K562 (cell line): ENCODE results near the gene WASF1. TPM values are rescaled to one million over a fixed set of nuclear protein-coding genes. Genes with fewer than 3 reads are reported as not detected.

Experiments
- CXXC5 ChIP-seq: fragments of 250-450 bp; sonication (Bioruptor Pico); IDR thresholded peaks from 2 replicates; pipeline ENCODE4 v1.8.0; 2022; ENCODE audit warnings: inconsistent platforms, mild to moderate bottlenecking, moderate library complexity
- DMBX1 ChIP-seq: fragments of 250-450 bp; sonication (Bioruptor Pico); IDR thresholded peaks from 2 replicates; pipeline ENCODE4 v1.8.0; 2022; ENCODE audit warnings: inconsistent platforms, mild to moderate bottlenecking, moderate library complexity, borderline replicate concordance
- HDAC2 ChIP-seq: fragments of 450-650 bp; IDR thresholded peaks from 2 replicates; pipeline ENCODE4 v1.6.1; 2016; ENCODE audit warnings: mild to moderate bottlenecking
- NCOR1 ChIP-seq: fragments of 450-650 bp; IDR thresholded peaks from 2 replicates; pipeline ENCODE4 v1.6.1; 2016; ENCODE audit warnings: mild to moderate bottlenecking, moderate library complexity
- SIN3A ChIP-seq, 2 experiments: fragments of 150-350 bp in 1 of 2; IDR thresholded peaks; 2 replicates each; pipeline ENCODE4 v1.6.1; 2011 to 2016; ENCODE audit warnings: borderline replicate concordance in 2 of 2, low read depth in 2 of 2, low read length in 2 of 2, mild to moderate bottlenecking in 2 of 2, moderate library complexity in 2 of 2; ENCODE audit not compliant: control insufficient read depth in 1 of 2
- SP1 ChIP-seq: sonication (generic); formaldehyde crosslinking; IDR thresholded peaks from 2 replicates; pipeline ENCODE4 v1.8.1; 2022; ENCODE audit warnings: mild to moderate bottlenecking, missing genetic modification reagents
- YY1 ChIP-seq, 3 experiments: IDR thresholded peaks; 2 replicates each; pipeline ENCODE4 v1.6.1; 2011; ENCODE audit warnings: low read length in 2 of 3, mild to moderate bottlenecking in 2 of 3, moderate library complexity in 2 of 3, borderline replicate concordance in 1 of 3, control low read depth in 1 of 3, low read depth in 1 of 3; ENCODE audit not compliant: insufficient read depth in 3 of 3, insufficient replicate concordance in 2 of 3, control insufficient read depth in 1 of 3, insufficient read length in 1 of 3; ENCODE audit errors: extremely low read depth in 1 of 3
- ZNF395 ChIP-seq: fragments of 200-800 bp; sonication (Bioruptor generic); IDR thresholded peaks from 2 replicates; pipeline ENCODE4 v1.6.1; 2017; ENCODE audit warnings: missing genetic modification characterization, missing compliant biosample characterization
- polyA plus RNA-seq, 8 experiments: library from polyadenylated mRNA; depleted of rRNA in 4 of 8; stranded (reverse) in 5 of 8; unstranded in 3 of 8; fragments of >200 nt; fragmentation: Nextera tagmentation in 2 of 8; fragmentation: Illumina TruSeq in 1 of 8; extraction: Ambion mirVana in 2 of 8; extraction: Trizol in 1 of 8; gene quantifications; 2 replicates each; pipeline versions ENCODE4 v1.2.1 to v1.2.3, GENCODE V29; 2011 to 2014; ENCODE audit warnings: inconsistent platforms in 1 of 8, missing spikeins in 1 of 8
- total RNA-seq, 7 experiments: library from RNA; depleted of rRNA in 6 of 7; stranded (reverse); fragments of >200 nt in 6 of 7; fragmentation: Illumina TruSeq in 2 of 7; extraction: Trizol in 2 of 7; gene quantifications; 2 replicates each; pipeline versions ENCODE4 v1.2.1 to v1.2.3, GENCODE V29; 2011 to 2021; ENCODE audit warnings: low replicate concordance in 1 of 7
- TF ChIP-seq, protein P1 (sequence below), 2 experiments: fragments of 450-650 bp in 1 of 2; sonication (generic) in 1 of 2; formaldehyde crosslinking; conservative IDR thresholded peaks; 2 replicates each; pipeline versions ENCODE4 v1.4.0 to v1.8.1; 2020 to 2022; ENCODE audit warnings: mild to moderate bottlenecking in 1 of 2, missing genetic modification reagents in 1 of 2
- TF ChIP-seq, protein P2 (sequence below), 2 experiments: fragments of 450-650 bp; IDR thresholded peaks; 2 replicates each; pipeline ENCODE4 v1.6.1; 2018; ENCODE audit warnings: mild to moderate bottlenecking in 2 of 2, low read depth in 1 of 2; ENCODE audit not compliant: partially characterized antibody in 2 of 2
- TF ChIP-seq, protein P3 (sequence below): fragments of 250-450 bp; sonication (Bioruptor Pico); IDR thresholded peaks from 2 replicates; pipeline ENCODE4 v1.9.0; 2021; ENCODE audit warnings: mild to moderate bottlenecking, inconsistent platforms
- TF ChIP-seq, protein P4 (sequence below): fragments of 450-650 bp; conservative IDR thresholded peaks from 2 replicates; pipeline ENCODE4 v1.6.1; 2016; ENCODE audit warnings: missing genetic modification characterization, low read depth, mild to moderate bottlenecking, control low read depth, missing compliant biosample characterization
- TF ChIP-seq, protein P5 (sequence below): sonication (generic); formaldehyde crosslinking; IDR thresholded peaks from 2 replicates; pipeline ENCODE4 v1.9.0; 2022; ENCODE audit warnings: mild to moderate bottlenecking, missing genetic modification reagents

WASF1 gene
- total and polyA plus RNA-seq, 9 of the 15 experiments (the other 6 are each of a cell fraction or from before 2014, with no cell fraction given): 2.1 to 18.2 (median 7.4) TPM

GRCh38 chr6:110179406-110180227 is at the start of gene WASF1 (continued):
- TF ChIP-seq, protein P1, sequence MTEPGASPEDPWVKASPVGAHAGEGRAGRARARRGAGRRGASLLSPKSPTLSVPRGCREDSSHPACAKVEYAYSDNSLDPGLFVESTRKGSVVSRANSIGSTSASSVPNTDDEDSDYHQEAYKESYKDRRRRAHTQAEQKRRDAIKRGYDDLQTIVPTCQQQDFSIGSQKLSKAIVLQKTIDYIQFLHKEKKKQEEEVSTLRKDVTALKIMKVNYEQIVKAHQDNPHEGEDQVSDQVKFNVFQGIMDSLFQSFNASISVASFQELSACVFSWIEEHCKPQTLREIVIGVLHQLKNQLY (CRISPR knock-in tag; conservative IDR thresholded peaks at IDR 0.05): no peak
- peak; percentile 88; the same call in 1 of the 2 replicates for TF ChIP-seq ZNF395 (CRISPR knock-in tag)
- peak; percentile 85 for TF ChIP-seq SP1
- TF ChIP-seq HDAC2: peak; percentile 39; the same call in 1 of the 2 replicates
- TF ChIP-seq, protein P2, sequence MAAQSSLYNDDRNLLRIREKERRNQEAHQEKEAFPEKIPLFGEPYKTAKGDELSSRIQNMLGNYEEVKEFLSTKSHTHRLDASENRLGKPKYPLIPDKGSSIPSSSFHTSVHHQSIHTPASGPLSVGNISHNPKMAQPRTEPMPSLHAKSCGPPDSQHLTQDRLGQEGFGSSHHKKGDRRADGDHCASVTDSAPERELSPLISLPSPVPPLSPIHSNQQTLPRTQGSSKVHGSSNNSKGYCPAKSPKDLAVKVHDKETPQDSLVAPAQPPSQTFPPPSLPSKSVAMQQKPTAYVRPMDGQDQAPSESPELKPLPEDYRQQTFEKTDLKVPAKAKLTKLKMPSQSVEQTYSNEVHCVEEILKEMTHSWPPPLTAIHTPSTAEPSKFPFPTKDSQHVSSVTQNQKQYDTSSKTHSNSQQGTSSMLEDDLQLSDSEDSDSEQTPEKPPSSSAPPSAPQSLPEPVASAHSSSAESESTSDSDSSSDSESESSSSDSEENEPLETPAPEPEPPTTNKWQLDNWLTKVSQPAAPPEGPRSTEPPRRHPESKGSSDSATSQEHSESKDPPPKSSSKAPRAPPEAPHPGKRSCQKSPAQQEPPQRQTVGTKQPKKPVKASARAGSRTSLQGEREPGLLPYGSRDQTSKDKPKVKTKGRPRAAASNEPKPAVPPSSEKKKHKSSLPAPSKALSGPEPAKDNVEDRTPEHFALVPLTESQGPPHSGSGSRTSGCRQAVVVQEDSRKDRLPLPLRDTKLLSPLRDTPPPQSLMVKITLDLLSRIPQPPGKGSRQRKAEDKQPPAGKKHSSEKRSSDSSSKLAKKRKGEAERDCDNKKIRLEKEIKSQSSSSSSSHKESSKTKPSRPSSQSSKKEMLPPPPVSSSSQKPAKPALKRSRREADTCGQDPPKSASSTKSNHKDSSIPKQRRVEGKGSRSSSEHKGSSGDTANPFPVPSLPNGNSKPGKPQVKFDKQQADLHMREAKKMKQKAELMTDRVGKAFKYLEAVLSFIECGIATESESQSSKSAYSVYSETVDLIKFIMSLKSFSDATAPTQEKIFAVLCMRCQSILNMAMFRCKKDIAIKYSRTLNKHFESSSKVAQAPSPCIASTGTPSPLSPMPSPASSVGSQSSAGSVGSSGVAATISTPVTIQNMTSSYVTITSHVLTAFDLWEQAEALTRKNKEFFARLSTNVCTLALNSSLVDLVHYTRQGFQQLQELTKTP (IDR thresholded peaks at IDR 0.05; ENCODE audit: low read depth in 1 of 2, partially characterized antibody in 2 of 2): peak in 1 of 2 experiments; percentile 98
- TF ChIP-seq, protein P3, sequence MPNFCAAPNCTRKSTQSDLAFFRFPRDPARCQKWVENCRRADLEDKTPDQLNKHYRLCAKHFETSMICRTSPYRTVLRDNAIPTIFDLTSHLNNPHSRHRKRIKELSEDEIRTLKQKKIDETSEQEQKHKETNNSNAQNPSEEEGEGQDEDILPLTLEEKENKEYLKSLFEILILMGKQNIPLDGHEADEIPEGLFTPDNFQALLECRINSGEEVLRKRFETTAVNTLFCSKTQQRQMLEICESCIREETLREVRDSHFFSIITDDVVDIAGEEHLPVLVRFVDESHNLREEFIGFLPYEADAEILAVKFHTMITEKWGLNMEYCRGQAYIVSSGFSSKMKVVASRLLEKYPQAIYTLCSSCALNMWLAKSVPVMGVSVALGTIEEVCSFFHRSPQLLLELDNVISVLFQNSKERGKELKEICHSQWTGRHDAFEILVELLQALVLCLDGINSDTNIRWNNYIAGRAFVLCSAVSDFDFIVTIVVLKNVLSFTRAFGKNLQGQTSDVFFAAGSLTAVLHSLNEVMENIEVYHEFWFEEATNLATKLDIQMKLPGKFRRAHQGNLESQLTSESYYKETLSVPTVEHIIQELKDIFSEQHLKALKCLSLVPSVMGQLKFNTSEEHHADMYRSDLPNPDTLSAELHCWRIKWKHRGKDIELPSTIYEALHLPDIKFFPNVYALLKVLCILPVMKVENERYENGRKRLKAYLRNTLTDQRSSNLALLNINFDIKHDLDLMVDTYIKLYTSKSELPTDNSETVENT: 0 out of 2 replicates have a peak, but pooled peaks have one; percentile 15
- TF ChIP-seq, protein P4, sequence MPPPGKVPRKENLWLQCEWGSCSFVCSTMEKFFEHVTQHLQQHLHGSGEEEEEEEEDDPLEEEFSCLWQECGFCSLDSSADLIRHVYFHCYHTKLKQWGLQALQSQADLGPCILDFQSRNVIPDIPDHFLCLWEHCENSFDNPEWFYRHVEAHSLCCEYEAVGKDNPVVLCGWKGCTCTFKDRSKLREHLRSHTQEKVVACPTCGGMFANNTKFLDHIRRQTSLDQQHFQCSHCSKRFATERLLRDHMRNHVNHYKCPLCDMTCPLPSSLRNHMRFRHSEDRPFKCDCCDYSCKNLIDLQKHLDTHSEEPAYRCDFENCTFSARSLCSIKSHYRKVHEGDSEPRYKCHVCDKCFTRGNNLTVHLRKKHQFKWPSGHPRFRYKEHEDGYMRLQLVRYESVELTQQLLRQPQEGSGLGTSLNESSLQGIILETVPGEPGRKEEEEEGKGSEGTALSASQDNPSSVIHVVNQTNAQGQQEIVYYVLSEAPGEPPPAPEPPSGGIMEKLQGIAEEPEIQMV (tag): no peak
- TF ChIP-seq CXXC5 (CRISPR knock-in tag): peak; percentile 61
- TF ChIP-seq SIN3A (IDR thresholded peaks at IDR 0.05; ENCODE audit: borderline replicate concordance in 2 of 2, control insufficient read depth in 1 of 2, low read depth in 2 of 2, low read length in 2 of 2): 0 out of 4 replicates have a peak, but pooled peaks of 1 of the 2 experiments have one; percentile 63
- TF ChIP-seq, protein P5, sequence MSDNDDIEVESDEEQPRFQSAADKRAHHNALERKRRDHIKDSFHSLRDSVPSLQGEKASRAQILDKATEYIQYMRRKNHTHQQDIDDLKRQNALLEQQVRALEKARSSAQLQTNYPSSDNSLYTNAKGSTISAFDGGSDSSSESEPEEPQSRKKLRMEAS (CRISPR knock-in tag): peak; percentile 50
- peak in 1 of 3 experiments; percentile 3 for TF ChIP-seq YY1 (IDR thresholded peaks at IDR 0.05; ENCODE audit: borderline replicate concordance in 1 of 3, control insufficient read depth in 1 of 3, extremely low read depth in 1 of 3, insufficient read depth in 3 of 3, insufficient read length in 1 of 3, insufficient replicate concordance in 2 of 3, low read depth in 1 of 3, low read length in 2 of 3)
- TF ChIP-seq NCOR1: no peak
- no peak for TF ChIP-seq DMBX1 (CRISPR knock-in tag)
